Stimulated activated CD8-positive, alpha-beta memory T cell treated with anti-CD3 and anti-CD28 coated beads, Interleukin-12 subunit alpha, Interleukin-12 subunit beta, amount 100 ng/mL, for 24 hours (primary cell): ENCODE results near the gene CHST4.
"Not testable (repeated sequence)": the region's sequence is repeated elsewhere in the genome, so short reads cannot be mapped to it uniquely, and the experiment has no call there.

Source experiments
- DNase-seq: peaks from one replicate; pipeline ENCODE4 v3.0.0-alpha.2; 2020; ENCODE audit errors: extremely low read depth

CHST4 gene

GRCh38 chr16:71524566-71525553 is 1.4 kb upstream of the CHST4 start:
- DNase-seq: no peak

DNA sequence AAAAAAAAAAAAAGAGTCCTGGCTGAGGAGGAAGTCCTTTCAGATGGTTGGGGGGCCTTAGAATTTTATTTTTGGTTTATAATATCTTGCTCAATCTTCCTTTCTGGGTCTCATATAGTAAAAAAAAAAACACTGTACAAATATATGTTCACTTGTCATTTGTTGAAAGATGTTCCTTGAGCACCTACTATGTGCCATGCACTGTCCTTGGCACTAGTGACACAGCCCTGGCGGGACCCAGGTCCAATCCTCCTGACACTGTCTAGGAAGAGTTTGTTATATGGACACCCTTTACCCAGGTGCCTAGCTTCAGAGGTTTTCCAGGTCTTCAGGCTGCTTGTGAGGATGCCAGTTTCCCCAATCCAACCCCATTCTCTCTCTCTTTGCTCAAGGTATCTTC is 2.0 kb downstream of the CHST4 start:
- DNase-seq: no peak

DNA sequence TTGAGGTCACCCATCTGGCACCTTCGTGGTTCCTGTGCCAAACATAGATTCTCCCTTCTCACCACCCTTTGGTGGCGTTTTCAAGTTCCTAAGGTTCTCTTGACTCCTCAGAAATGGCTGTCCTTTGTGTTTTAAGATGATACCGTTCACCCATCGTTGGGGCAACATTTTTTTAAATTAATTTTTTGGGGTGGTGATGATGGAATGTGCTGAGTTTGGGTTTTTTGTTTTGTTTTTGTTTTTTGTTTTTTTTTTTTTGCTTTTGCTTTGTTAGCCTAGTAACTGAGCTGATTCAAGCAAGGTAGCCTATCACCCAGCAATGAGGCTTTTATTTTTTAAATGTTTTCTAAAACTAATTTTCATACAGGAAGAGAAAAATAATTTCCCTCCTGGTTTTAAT is 2.6 kb downstream of the CHST4 start:
- DNase-seq: no peak

GRCh38 chr16:71532366-71532765 is 6.1 kb downstream of the CHST4 start:
- DNase-seq: no peak

GRCh38 chr16:71536752-71537499 is 10.7 kb downstream of the CHST4 start:
- DNase-seq: no peak

GRCh38 chr16:71537643-71538042 is 11.4 kb downstream of the CHST4 start:
- DNase-seq: no peak

DNA sequence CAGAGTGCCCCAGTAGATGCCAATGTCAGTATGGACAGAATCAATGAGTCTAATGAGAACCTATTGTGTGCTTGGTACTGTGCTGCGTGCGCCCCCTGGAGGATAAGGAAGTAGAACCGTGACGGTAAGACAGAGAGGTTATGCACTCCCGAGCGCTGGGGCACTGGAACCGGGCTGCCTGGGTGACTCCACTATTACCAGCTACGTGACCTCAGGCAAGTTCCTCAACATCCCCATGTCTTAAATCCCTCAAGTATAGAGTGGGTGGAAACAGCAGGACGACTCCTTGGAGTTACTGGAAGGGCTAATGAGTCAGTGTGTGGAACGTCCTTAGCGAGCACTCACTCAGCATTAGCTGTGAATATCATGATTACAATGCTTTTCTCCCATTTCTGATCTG is 16.2 kb downstream of the CHST4 start:
- no peak for DNase-seq

DNA sequence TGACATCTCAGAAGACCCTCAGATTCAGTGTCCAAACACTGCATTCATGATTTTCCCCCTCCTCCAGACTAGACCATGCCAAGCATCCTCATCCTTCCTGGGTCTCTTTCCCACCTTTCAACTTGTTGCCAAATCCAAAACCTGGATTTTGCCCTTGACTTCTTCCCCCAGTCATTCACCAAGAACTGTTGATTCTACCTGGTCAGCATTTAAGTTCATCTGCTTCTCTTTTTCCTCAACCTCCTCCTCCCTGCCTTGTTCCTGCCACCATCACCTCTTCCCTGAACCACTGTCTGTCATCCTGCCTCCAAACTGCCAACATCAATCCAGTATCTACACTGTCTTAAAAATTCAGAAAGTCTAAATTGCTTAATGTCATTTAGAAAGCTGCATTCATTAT is 20.9 kb downstream of the CHST4 start:
- no peak for DNase-seq

GRCh38 chr16:71552698-71553503 is 26.7 kb downstream of the CHST4 start:
- no peak for DNase-seq

- DNase-seq: no peak
Observed at GRCh38 chr16:71555230-71555891, 29.1 kb downstream of the CHST4 start.

DNA sequence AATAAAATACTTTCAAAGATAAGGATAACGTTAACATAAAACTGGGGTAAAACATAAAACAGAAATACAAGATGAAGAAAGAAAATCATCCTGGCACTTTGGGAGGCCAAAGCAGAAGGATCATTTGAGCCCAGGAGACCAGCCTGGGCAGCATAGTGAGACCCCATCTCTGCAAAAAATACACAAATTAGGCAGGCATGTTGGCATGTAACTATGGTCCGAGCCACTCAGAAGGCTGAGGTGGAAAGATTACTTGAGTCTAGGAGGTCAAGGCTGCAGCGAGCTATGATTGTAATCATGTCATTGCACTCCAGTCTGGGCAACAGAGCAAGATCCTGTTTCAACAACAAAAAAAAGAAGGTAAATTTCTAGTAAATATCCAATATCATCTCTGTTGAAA is 31.1 kb downstream of the CHST4 start:
- no peak for DNase-seq

GRCh38 chr16:71557954-71558582 is 31.8 kb downstream of the CHST4 start:
- DNase-seq: no peak

DNA sequence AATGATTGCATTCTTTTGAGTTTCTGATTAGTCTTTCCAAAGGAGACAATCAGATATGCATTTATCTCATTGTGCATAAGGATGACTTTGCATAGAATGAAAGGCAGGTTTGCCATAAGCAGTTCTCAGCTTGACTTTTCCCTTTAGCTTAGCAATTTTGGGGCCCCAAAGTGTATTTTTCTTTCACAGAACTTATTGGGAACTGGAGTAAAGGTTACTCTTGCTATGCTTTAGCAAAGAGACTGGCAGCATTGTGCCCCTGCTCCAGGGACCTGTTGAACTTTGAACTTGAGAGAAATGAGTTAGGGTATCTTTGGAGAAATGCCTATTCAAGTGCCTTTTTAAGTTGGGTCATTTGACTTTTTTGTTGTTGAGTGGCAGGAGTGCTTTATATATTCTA is 33.6 kb downstream of the CHST4 start:
- DNase-seq: no peak

DNA sequence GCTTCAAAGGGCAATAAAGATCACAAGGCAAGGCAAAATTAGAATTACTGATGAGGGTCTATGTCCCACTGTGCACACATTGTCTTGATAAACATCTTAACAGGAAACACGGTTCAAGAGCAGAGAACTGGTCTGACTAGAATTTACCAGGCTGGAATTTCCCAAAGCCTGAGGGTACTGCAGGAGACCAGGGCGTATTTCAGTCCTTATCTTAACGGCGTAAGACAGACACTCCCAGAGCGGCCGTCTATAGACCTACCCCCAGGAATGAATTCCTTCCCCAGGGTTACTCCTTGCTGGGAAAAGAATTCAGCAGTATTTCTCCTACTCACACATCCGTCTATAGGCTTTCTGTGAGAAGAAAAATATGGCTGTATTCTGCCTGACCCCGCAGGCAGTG is 35.7 kb downstream of the CHST4 start:
- not testable (repeated sequence) for DNase-seq

DNA sequence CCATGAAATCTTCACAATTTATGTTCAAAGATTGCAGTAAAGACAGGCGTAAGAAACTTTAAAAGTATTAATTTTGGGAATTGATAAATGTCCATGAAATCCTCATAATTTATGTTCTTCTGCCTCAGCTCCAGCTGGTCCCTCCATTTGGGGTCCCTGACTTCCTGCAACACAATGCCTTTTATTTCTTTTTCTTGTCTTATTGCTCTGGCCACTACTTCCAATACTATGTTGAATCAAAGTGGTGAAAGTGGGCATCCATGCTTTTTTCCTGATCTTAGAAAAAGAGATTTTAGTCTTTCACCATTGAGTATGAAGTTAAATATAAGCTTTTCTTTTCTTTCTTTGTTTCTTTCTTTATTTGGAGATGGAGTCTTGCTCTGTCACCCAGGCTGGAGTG is 36.3 kb downstream of the CHST4 start:
- no peak for DNase-seq

DNA sequence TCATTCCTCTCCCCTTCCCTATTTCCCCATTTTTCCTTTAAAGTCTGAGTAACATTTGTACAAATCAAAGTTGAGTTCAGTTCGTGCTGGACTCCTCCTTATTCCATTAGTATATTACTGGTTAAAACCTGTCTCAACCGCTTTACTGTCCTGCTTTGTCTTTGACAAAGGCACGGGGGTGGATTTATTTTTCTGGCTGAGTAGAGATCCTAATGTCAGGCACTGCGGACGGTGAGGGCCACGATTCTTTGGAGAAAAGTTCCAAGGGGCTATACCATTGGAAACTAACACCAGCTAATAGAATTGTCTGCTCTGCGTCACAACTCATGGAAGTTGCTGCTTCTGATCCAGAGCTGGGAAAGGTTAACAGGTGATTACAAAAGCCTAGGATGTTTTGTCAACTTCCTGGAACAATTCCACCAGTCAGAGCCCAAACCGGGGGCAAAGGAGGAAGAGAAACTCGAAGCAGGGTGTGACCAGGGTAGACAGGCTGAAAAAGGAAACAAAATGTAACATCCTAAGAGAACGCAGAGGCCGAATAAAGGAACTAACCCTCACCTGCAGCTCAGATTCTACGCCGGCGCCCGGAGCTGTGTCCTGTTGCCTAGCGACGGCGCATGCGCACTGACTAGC is 38.2 kb downstream of the CHST4 start:
- DNase-seq: no peak

DNA sequence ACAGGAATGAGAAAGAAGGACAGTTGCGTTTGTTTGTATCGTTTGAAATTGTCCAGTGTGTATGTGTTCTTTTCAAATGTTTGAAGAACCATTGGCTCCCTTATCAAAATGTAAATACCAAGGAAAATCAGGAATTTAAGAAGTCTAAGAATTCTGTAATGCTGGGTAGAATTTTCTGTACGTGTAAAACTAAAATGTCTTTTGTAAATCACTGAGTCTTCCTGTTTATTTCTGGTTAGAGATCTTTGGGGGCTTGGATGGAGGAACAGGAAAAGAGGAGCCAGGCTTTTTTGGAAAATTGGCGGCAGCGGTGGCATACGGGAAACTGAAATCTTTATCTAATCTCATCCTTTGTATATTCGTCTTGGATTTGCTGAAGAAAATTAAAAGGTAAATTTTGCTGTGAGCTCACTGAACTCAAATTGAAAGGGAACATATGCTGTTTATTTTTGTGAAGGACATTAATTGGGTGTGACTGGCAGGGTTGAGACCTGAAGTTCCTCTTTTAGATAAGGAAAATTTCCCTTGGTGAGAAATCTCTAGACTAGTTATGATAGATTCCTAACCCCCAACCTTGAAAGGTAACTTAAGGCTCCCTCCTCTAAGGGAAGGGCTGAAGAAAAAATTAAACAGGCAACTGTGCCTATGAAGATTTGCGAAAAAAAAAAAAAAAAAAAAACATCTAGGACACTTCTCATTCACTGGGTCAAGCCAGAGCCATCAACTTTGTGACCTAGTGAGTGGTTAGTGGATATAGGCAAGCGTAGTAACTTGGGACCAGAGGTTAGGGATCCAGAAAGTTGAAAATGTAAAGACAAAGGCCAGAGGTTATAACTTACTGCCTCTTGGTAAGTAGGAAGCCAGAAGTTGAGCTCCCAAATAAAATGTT is 39.8 kb downstream of the CHST4 start:
- DNase-seq: no peak

DNA sequence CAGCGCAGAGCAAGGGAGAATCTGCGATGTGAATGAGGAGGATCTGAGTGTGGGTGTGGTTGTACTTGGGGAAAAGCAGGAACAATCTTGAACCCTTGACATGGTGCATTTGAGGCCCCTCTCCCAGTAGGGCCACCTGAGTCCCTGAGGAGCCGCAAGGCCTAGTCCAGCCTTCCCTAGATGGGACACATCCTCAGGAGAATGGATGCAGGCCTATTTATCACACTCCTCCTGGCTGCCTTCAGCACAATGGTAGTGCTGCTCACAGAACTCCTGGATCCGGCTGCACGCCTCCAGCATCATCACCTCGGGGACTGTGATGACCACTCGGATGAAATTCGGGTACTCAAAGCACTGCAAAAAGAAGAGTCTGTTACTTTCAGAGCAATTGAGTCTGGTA is 41.7 kb downstream of the CHST4 start:
- DNase-seq: no peak

- no peak for DNase-seq
Observed at GRCh38 chr16:71568551-71568950, 42.3 kb downstream of the CHST4 start.

DNA sequence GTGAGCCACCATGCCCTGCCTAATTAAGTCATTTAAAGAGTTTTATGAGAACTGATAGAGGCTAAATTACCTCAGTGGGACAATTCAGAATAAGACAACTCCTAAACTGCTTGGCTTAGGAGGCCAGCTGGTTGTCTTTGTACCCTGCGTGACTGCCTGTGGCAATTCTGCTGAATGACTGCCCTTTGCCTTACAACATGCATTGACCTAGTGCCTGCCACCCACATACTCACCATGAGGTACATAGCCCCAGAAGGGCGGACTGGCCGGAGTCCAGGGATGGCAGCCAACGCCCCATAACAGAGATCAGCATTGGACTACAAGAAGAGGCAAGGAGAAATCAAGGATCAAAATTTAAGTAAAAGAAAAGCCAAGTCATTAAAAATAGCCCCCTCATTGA is 43.4 kb downstream of the CHST4 start:
- DNase-seq: no peak
